DMS79 treated with DMSO at 0.1 percent for 48 hours (cell line): ENCODE results near the gene ZNF578.
"Not testable (repeated sequence)": the region's sequence is repeated elsewhere in the genome, so short reads cannot be mapped to it uniquely, and the experiment has no call there.

Source experiments
- DNase-seq: peaks from one replicate; lab custom pipeline; 2025; lab: John Stamatoyannopoulos, UW

Gene ZNF578

DNA sequence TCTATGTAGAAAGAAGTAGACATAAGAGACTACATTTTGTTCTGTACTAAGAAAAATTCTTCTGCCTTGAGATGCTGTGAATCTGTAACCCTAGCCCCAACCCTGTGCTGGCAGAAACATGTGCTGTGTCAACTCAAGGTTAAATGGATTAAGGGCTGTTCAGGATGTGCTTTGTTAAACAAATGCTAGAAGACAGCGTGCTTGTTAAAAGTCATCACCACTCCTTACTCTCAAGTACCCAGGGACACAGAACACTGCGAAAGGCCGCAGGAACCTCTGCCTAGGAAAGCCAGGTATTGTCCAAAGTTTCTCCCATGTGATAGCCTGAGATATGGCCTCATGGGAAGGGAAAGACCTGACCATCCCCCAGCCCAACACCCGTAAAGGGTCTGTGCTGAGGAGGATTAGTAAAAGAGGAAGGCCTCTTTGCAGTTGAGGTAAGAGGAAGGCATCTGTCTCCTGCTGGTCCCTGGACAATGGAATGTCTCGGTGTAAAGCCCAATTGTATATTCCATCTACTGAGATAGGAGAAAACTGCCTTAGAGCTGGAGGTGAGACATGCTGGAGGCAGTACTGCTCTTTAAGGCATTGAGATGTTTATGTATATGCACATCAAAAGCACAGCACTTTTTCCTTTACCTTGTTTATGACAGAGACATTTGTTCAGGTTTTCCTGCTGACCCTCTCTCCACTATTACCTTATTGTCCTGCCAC, 105.5 kb downstream of the ZNF578 start:
- DNase-seq, result not testable (repeated sequence)

DNA sequence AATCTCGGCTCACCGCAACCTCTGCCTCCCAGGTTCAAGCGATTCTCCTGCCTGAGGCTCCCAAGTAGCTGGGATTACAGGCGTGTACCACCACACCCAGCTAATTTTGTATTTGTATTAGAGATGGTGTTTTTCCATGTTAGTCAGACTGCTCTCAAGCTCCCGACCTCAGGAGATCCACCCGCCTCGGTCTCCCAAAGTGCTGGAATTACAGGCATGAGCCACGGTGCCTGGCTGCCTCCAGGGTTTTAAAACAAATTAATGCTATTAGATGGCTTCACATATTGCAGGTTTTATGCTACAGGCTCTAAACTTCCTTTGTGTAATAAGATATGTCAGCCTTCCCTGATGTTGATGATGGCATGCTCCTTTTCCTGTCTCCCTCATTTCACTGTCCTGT, 108.3 kb downstream of the ZNF578 start:
- not testable (repeated sequence) for DNase-seq
